H54 (cell line): Measurements from ENCODE around the gene ITGA5.

Experiments
- DNase-seq: peaks from one replicate; pipeline ENCODE4 v3.0.0; 2011; ENCODE audit warnings: low spot score, mixed read lengths; ENCODE audit not compliant: insufficient read length
- FAIRE-seq: peaks from 3 replicates; lab custom pipeline; 2011; peaks lifted over from hg19 to GRCh38; lab: Jason Lieb, UNC
- POLR2A ChIP-seq: IDR thresholded peaks from 2 replicates; pipeline ENCODE4 v1.6.1; 2011; ENCODE audit warnings: low read depth, mild to moderate bottlenecking, low read length

Gene ITGA5

GRCh38 chr12:54419088-54419887, at the start of gene ITGA5:
Gene ITGA5, minus strand, starts transcription at chr12:54419266. Its CDS starts 68 bp downstream, at chr12:54419198.
- FAIRE-seq: no peak

GRCh38 chr12:54465857-54466523, 46.9 kb upstream of the ITGA5 start:
- TF ChIP-seq POLR2A: no peak
- DNase-seq (no peak), FAIRE-seq (no peak)

More at GRCh38 chr12:54419088-54419887, at the start of gene ITGA5:
- peak; percentile 72 for DNase-seq
- peak; percentile 89 for TF ChIP-seq POLR2A

- TF ChIP-seq POLR2A: no peak
- FAIRE-seq (no peak), DNase-seq (no peak)
Measured at GRCh38 chr12:54463484-54463883, 44.4 kb upstream of the ITGA5 start.

GRCh38 chr12:54463034-54463433, 44.0 kb upstream of the ITGA5 start:
- FAIRE-seq (peak; percentile 73), DNase-seq (no peak)
- TF ChIP-seq POLR2A: no peak

- TF ChIP-seq POLR2A: no peak
- DNase-seq: no peak
- FAIRE-seq: no peak
Measured at GRCh38 chr12:54460317-54460923, 41.4 kb upstream of the ITGA5 start.

GRCh38 chr12:54459355-54459754, 40.3 kb upstream of the ITGA5 start:
- TF ChIP-seq POLR2A: no peak
- FAIRE-seq (no peak), DNase-seq (no peak)

GRCh38 chr12:54455760-54456469, 36.8 kb upstream of the ITGA5 start:
- no peak for TF ChIP-seq POLR2A
- FAIRE-seq: no peak
- no peak for DNase-seq

- FAIRE-seq (no peak), DNase-seq (no peak)
- no peak for TF ChIP-seq POLR2A
Measured at GRCh38 chr12:54452628-54453027, 33.6 kb upstream of the ITGA5 start.

- FAIRE-seq: no peak
- no peak for DNase-seq
- no peak for TF ChIP-seq POLR2A
Measured at GRCh38 chr12:54448344-54448743, 29.3 kb upstream of the ITGA5 start.

GRCh38 chr12:54447917-54448316, 28.9 kb upstream of the ITGA5 start:
- DNase-seq: no peak
- no peak for FAIRE-seq
- no peak for TF ChIP-seq POLR2A

GRCh38 chr12:54444206-54444605, 25.1 kb upstream of the ITGA5 start:
- DNase-seq (no peak), FAIRE-seq (no peak)
- TF ChIP-seq POLR2A: no peak

- no peak for TF ChIP-seq POLR2A
- DNase-seq (no peak), FAIRE-seq (no peak)
Measured at GRCh38 chr12:54443446-54443845, 24.4 kb upstream of the ITGA5 start.

- DNase-seq: no peak
- no peak for FAIRE-seq
- no peak for TF ChIP-seq POLR2A
Measured at GRCh38 chr12:54442961-54443360, 23.9 kb upstream of the ITGA5 start.

GRCh38 chr12:54442099-54442498, 23.0 kb upstream of the ITGA5 start:
- FAIRE-seq: no peak
- TF ChIP-seq POLR2A: no peak
- no peak for DNase-seq
